Hair follicle dermal papilla cell (primary cell): ENCODE data around the gene ARF6. TPM values are rescaled to one million over a fixed set of nuclear protein-coding genes. Genes with fewer than 3 reads are reported as not detected.

Source experiments
- small RNA-seq: library from RNA; depleted of rRNA; stranded (forward); fragments of <200 nt; gene quantifications from one replicate; pipeline ENCODE3, GENCODE V24; 2012
- total RNA-seq: library from RNA; depleted of rRNA; stranded (reverse); fragments of >200 nt; gene quantifications from 2 replicates; pipeline ENCODE4 v1.2.3, GENCODE V29; 2012

ARF6 gene
- total RNA-seq: 73.3 and 74.8 TPM in 2 replicates

DNA sequence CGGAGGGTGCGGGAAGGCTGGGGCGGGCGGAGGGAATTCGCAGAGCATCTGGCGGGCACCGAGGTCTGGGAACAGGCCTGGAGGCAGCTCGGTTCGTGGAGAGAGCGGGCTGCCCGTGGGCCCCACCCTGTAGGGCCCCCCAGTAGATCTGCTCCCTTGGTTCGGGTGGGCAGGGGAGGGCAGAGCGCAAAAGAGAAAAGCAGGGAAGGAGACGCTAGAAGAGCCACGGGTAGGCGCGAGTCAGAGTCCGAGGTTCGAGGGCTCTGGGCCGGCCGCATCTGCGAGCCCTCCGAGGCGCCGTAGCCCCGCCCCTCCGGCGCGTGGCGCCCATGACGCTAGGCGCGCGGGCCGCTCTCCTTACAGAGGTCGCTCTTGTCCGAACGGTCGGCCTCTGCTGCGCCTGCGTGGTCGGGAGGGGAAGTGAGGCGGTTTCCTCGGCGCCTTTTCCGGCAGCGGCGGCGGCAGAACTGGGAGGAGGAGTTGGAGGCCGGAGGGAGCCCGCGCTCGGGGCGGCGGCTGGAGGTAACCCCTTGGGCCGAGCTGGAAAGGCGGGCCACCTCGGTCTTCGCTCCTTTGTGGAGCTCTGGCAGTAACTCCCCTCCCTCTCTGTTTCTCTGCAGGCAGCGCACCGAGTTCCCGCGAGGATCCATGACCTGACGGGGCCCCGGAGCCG is at the start of gene ARF6:
ARF6 (plus strand) TSS at position 447 of the 673 bp plus-strand sequence. CDS start 655 bp downstream, outside the sequence.

DNA sequence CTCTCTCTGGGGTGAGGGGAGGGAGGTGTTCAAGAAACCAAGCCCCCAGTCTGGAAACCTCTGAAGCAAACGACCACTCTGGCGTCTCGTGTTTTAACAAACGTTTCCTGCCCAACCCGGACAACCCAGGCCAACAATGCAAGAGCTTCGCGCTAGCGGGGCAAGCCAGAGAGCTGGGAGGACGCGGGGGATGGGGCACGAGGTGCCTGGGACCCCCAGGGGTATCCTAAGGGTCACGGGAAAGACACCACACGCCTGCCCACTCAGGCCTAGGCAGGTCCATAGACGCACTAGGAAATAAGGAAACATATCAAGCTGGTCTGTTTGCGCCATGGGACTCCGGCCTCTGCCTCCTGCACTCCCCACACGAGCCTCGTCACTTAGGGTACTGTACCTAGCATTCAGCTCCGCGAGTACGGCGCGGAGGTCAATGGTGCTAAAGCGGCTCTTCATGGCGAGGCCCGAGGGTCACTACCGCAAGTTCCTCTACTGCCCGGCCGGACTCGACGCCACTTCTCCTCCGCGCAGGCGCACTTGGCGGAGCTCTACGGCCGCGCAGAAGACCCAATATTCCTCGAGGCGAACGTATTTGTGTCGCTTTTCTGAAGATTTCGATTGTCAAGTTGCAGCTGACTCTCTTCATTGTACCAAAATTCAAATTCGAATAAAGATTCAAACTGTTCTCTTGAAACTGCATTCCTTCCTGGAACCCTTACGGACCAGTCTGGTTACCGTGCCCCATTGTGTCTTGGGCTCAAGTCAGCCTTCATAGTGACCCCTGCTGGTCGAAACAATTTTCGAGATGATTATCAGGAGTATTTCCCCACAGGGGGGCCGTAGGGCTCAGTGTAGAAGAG is 40.4 kb upstream of the ARF6 start, which contains the start of gene NEMF:
NEMF (minus strand) TSS at position 488 of the 857 bp plus-strand sequence; CDS start at position 453, 35 bp downstream.

Small RNAs within 50 kb of the gene (small RNA-seq; reads per million reads assigned to genes)
- gene RF00017 (not detected), gene RN7SL2 (10.9 reads per million, percentile 91 among the genes with 10 or more reads in this experiment), gene RN7SL3 (1.1 reads per million, percentile 21 among the genes with 10 or more reads in this experiment), gene RNU6-189P (not detected)

Other genes with a start within 250 kb of the ARF6 start
- 2.7 and 4.7 TPM in 2 replicates for gene POLE2, start 204.9 kb upstream of the ARF6 start, total RNA-seq
- 3.2 and 5.7 TPM in 2 replicates for gene KLHDC1, start 200.0 kb upstream of the ARF6 start, total RNA-seq
- 78.3 and 79.5 TPM in 2 replicates for gene KLHDC2, start 124.9 kb upstream of the ARF6 start, total RNA-seq
- 50.4 and 57.9 TPM in 2 replicates for gene NEMF, start 40.3 kb upstream of the ARF6 start, total RNA-seq
- 5.0 and 5.5 TPM in 2 replicates for gene VCPKMT, start 223.5 kb downstream of the ARF6 start, total RNA-seq